Measurements from ENCODE around the gene NOSTRIN.

NOSTRIN gene

GRCh38 chr2:168890006-168890782 is 87.8 kb downstream of the NOSTRIN start, which contains the start of gene SPC25:
Gene SPC25, minus strand, starts transcription at chr2:168890430. Its CDS starts 911 bp downstream, at chr2:168889519.
- DNase-seq = peak; percentile 74

- DNase-seq = no peak
Measured at GRCh38 chr2:168892327-168892726, 89.9 kb downstream of the NOSTRIN start.

- DNase-seq = no peak
Measured at GRCh38 chr2:168894101-168894500, 91.7 kb downstream of the NOSTRIN start.

GRCh38 chr2:168894720-168895119 is 92.3 kb downstream of the NOSTRIN start:
- DNase-seq = no peak

GRCh38 chr2:168895771-168896170 is 93.3 kb downstream of the NOSTRIN start:
- DNase-seq = no peak

- no peak for DNase-seq
Measured at GRCh38 chr2:168896783-168897182, 94.3 kb downstream of the NOSTRIN start.

- DNase-seq = no peak
Measured at GRCh38 chr2:168897449-168897848, 95.0 kb downstream of the NOSTRIN start.

GRCh38 chr2:168901003-168901402 is 98.6 kb downstream of the NOSTRIN start, which contains the start of gene G6PC2:
Gene G6PC2, plus strand, starts transcription at chr2:168901291. Its CDS starts 41 bp downstream, at chr2:168901332.
- DNase-seq = no peak

GRCh38 chr2:168903888-168904287 is 101.5 kb downstream of the NOSTRIN start:
- DNase-seq = no peak

- no peak for DNase-seq
Measured at GRCh38 chr2:168904358-168904757, 101.9 kb downstream of the NOSTRIN start.

- no peak for DNase-seq
Measured at GRCh38 chr2:168907940-168908662, 105.7 kb downstream of the NOSTRIN start.

- no peak for DNase-seq
Measured at GRCh38 chr2:168910330-168910729, 107.9 kb downstream of the NOSTRIN start.

GRCh38 chr2:168912466-168912865 is 110.0 kb downstream of the NOSTRIN start:
- no peak for DNase-seq

GRCh38 chr2:168912901-168913369 is 110.5 kb downstream of the NOSTRIN start:
- DNase-seq = no peak

GRCh38 chr2:168913495-168913894 is 111.1 kb downstream of the NOSTRIN start:
- DNase-seq = no peak
